GM19240 (cell line): Measurements from ENCODE around the gene CACNG6.
"Not testable (repeated sequence)": the region's sequence is repeated elsewhere in the genome, so short reads cannot be mapped to it uniquely, and the experiment has no call there.

ENCODE experiments used
- DNase-seq: peaks from one replicate; pipeline ENCODE4 v3.0.0; 2011; ENCODE audit warnings: low spot score; ENCODE audit not compliant: insufficient read length

The CACNG6 gene

GRCh38 chr19:53991224-53992113 lies at the start of gene CACNG6:
CACNG6 (plus strand) TSS chr19:53991637; CDS start chr19:53992878, 1,241 bp downstream.
- no peak for DNase-seq

- DNase-seq, result no peak
These were observed 49.2 kb upstream of the CACNG6 start for GRCh38 chr19:53942001-53942786.

- no peak for DNase-seq
These were observed 47.0 kb upstream of the CACNG6 start for GRCh38 chr19:53944416-53944815.

- no peak for DNase-seq
These were observed 46.5 kb upstream of the CACNG6 start for GRCh38 chr19:53944933-53945332.

GRCh38 chr19:53945441-53945840 lies 46.0 kb upstream of the CACNG6 start:
- DNase-seq, result no peak

- DNase-seq, result no peak
These were observed 45.4 kb upstream of the CACNG6 start for GRCh38 chr19:53945998-53946397.

- no peak for DNase-seq
These were observed 43.8 kb upstream of the CACNG6 start for GRCh38 chr19:53947624-53948023.

- not testable (repeated sequence) for DNase-seq
These were observed 42.8 kb upstream of the CACNG6 start for GRCh38 chr19:53948611-53949010.

- DNase-seq, result no peak
These were observed 40.0 kb upstream of the CACNG6 start for GRCh38 chr19:53951436-53951835.

GRCh38 chr19:53951947-53952346 lies 39.5 kb upstream of the CACNG6 start:
- no peak for DNase-seq

GRCh38 chr19:53953383-53953782 lies 38.1 kb upstream of the CACNG6 start:
- no peak for DNase-seq

- no peak for DNase-seq
These were observed 33.8 kb upstream of the CACNG6 start for GRCh38 chr19:53957448-53958167.

GRCh38 chr19:53958168-53958571 lies 33.3 kb upstream of the CACNG6 start:
- DNase-seq, result no peak

GRCh38 chr19:53958823-53959757 lies 32.3 kb upstream of the CACNG6 start:
- no peak for DNase-seq

- DNase-seq, result no peak
These were observed 31.2 kb upstream of the CACNG6 start for GRCh38 chr19:53960187-53960586.

- no peak for DNase-seq
These were observed 30.6 kb upstream of the CACNG6 start for GRCh38 chr19:53960886-53961285.

- no peak for DNase-seq
These were observed 29.7 kb upstream of the CACNG6 start for GRCh38 chr19:53961523-53962356.

GRCh38 chr19:53962887-53963431 lies 28.5 kb upstream of the CACNG6 start, which contains the start of gene CACNG8:
CACNG8 (plus strand) TSS chr19:53962937.
- DNase-seq, result no peak

- DNase-seq, result no peak
These were observed 26.3 kb upstream of the CACNG6 start for GRCh38 chr19:53965091-53965490.
